ENCODE measurements around the gene SMIM31.

The SMIM31 gene

GRCh38 chr4:164803702-164804101 lies 49.8 kb downstream of the SMIM31 start:
- Histone ChIP-seq H3K4me1 (ENCODE audit: insufficient read depth, low read length, poor library complexity, severe bottlenecking) (no peaks in the 10 kb centered on the region), H3K9ac (ENCODE audit: low read depth, low read length, poor library complexity, severe bottlenecking) (no peak overlapping the region), H3K9me3 (ENCODE audit: insufficient read depth, low read depth, low read length) (no peaks in the 10 kb centered on the region), H4K20me1 (ENCODE audit: insufficient read depth, low read length, poor library complexity, severe bottlenecking) (no peaks in the 10 kb centered on the region), H3K4me3 (ENCODE audit: low read length, poor library complexity, severe bottlenecking) (no peak overlapping the region), H2AFZ (ENCODE audit: low read length) (no peak overlapping the region), H3K79me2 (ENCODE audit: insufficient read depth, low read length) (no peaks in the 10 kb centered on the region), H3K9me2 (replicated peaks; ENCODE audit: low read depth, low read length) (no peaks in the 10 kb centered on the region), H3K4me2 (ENCODE audit: low read depth, low read length, poor library complexity, severe bottlenecking) (no peak overlapping the region), H3K36me3 (ENCODE audit: insufficient read depth, low read length) (no peaks in the 10 kb centered on the region), H3K27me3 (ENCODE audit: insufficient read depth, low read length, poor library complexity, severe bottlenecking) (no peaks in the 10 kb centered on the region), H3F3A (ENCODE audit: low read depth) (no peaks in the 10 kb centered on the region)
- TF ChIP-seq CTCF (conservative IDR thresholded peaks at IDR 0.05; ENCODE audit: low read length) (no peak), EZH2phosphoT487 (IDR thresholded peaks at IDR 0.05; ENCODE audit: borderline replicate concordance) (no peak)

- no peaks in the 10 kb centered on the region for H3K4me1 ChIP-seq (ENCODE audit: insufficient read depth, low read length, poor library complexity, severe bottlenecking)
- H3K9ac ChIP-seq (ENCODE audit: low read depth, low read length, poor library complexity, severe bottlenecking) = no peak overlapping the region
Observed at GRCh38 chr4:164807611-164808010, 53.7 kb downstream of the SMIM31 start.

GRCh38 chr4:164813554-164813953 lies 59.6 kb downstream of the SMIM31 start:
- no peaks in the 10 kb centered on the region for H3F3A ChIP-seq (ENCODE audit: low read depth)
- H4K20me1 ChIP-seq (ENCODE audit: insufficient read depth, low read length, poor library complexity, severe bottlenecking) = no peaks in the 10 kb centered on the region
- H3K36me3 ChIP-seq (ENCODE audit: insufficient read depth, low read length) = no peaks in the 10 kb centered on the region
- no peak overlapping the region for H3K4me3 ChIP-seq (ENCODE audit: low read length, poor library complexity, severe bottlenecking)
- H3K9me3 ChIP-seq (ENCODE audit: insufficient read depth, low read depth, low read length) = no peaks in the 10 kb centered on the region
- no peaks in the 10 kb centered on the region for H3K4me1 ChIP-seq (ENCODE audit: insufficient read depth, low read length, poor library complexity, severe bottlenecking)
- H3K9me2 ChIP-seq (replicated peaks; ENCODE audit: low read depth, low read length) = no peaks in the 10 kb centered on the region
- H3K9ac ChIP-seq (ENCODE audit: low read depth, low read length, poor library complexity, severe bottlenecking) = no peak overlapping the region
- no peaks in the 10 kb centered on the region for H3K27me3 ChIP-seq (ENCODE audit: insufficient read depth, low read length, poor library complexity, severe bottlenecking)
- H3K4me2 ChIP-seq (ENCODE audit: low read depth, low read length, poor library complexity, severe bottlenecking) = no peak overlapping the region
- H3K79me2 ChIP-seq (ENCODE audit: insufficient read depth, low read length) = no peaks in the 10 kb centered on the region
- no peak for TF ChIP-seq EZH2phosphoT487 (IDR thresholded peaks at IDR 0.05; ENCODE audit: borderline replicate concordance)
- no peak overlapping the region for H2AFZ ChIP-seq (ENCODE audit: low read length)

More at GRCh38 chr4:164807611-164808010, 53.7 kb downstream of the SMIM31 start:
- Histone ChIP-seq H3K27me3 (ENCODE audit: insufficient read depth, low read length, poor library complexity, severe bottlenecking) (no peaks in the 10 kb centered on the region), H3K9me2 (replicated peaks; ENCODE audit: low read depth, low read length) (no peaks in the 10 kb centered on the region), H3K4me3 (ENCODE audit: low read length, poor library complexity, severe bottlenecking) (no peak overlapping the region), H3K36me3 (ENCODE audit: insufficient read depth, low read length) (no peaks in the 10 kb centered on the region), H3F3A (ENCODE audit: low read depth) (no peaks in the 10 kb centered on the region), H4K20me1 (ENCODE audit: insufficient read depth, low read length, poor library complexity, severe bottlenecking) (no peaks in the 10 kb centered on the region), H3K9me3 (ENCODE audit: insufficient read depth, low read depth, low read length) (no peaks in the 10 kb centered on the region), H3K79me2 (ENCODE audit: insufficient read depth, low read length) (no peaks in the 10 kb centered on the region), H3K4me2 (ENCODE audit: low read depth, low read length, poor library complexity, severe bottlenecking) (no peak overlapping the region), H2AFZ (ENCODE audit: low read length) (no peak overlapping the region)
- no peak for TF ChIP-seq CTCF (conservative IDR thresholded peaks at IDR 0.05; ENCODE audit: low read length)

- TF ChIP-seq CTCF (conservative IDR thresholded peaks at IDR 0.05; ENCODE audit: low read length) = no peak
- TF ChIP-seq EZH2phosphoT487 (IDR thresholded peaks at IDR 0.05; ENCODE audit: borderline replicate concordance) = no peak
- Histone ChIP-seq H3K9me2 (replicated peaks; ENCODE audit: low read depth, low read length) (no peaks in the 10 kb centered on the region), H4K20me1 (ENCODE audit: insufficient read depth, low read length, poor library complexity, severe bottlenecking) (no peaks in the 10 kb centered on the region), H3K4me1 (ENCODE audit: insufficient read depth, low read length, poor library complexity, severe bottlenecking) (no peaks in the 10 kb centered on the region), H3K4me2 (ENCODE audit: low read depth, low read length, poor library complexity, severe bottlenecking) (no peak overlapping the region), H3F3A (ENCODE audit: low read depth) (no peaks in the 10 kb centered on the region), H3K27me3 (ENCODE audit: insufficient read depth, low read length, poor library complexity, severe bottlenecking) (no peaks in the 10 kb centered on the region), H3K36me3 (ENCODE audit: insufficient read depth, low read length) (no peaks in the 10 kb centered on the region), H3K79me2 (ENCODE audit: insufficient read depth, low read length) (no peaks in the 10 kb centered on the region), H3K4me3 (ENCODE audit: low read length, poor library complexity, severe bottlenecking) (no peak overlapping the region), H3K9ac (ENCODE audit: low read depth, low read length, poor library complexity, severe bottlenecking) (no peak overlapping the region), H2AFZ (ENCODE audit: low read length) (no peak overlapping the region), H3K9me3 (ENCODE audit: insufficient read depth, low read depth, low read length) (no peaks in the 10 kb centered on the region)
Observed at GRCh38 chr4:164815711-164816110, 61.8 kb downstream of the SMIM31 start.
